GM12878 (cell line): ENCODE measurements around the gene GPC2. TPM values are rescaled to one million over a fixed set of nuclear protein-coding genes. Genes with fewer than 3 reads are reported as not detected.
A peak's percentile ranks its signal among the peaks of the same experiment; 100 is the strongest.

ENCODE experiments used
- EP300 ChIP-seq, 2 experiments: fragments of 150-350 bp in 1 of 2; IDR thresholded peaks; 2 replicates each; pipeline ENCODE4 v1.6.1; 2011 to 2012; ENCODE audit warnings: low read depth in 2 of 2, low read length in 2 of 2, borderline replicate concordance in 1 of 2, improper control_type of control experiment in 1 of 2, inconsistent platforms in 1 of 2; ENCODE audit not compliant: control insufficient read depth in 1 of 2
- JUNB ChIP-seq: IDR thresholded peaks from 2 replicates; pipeline ENCODE4 v1.6.1; 2016; ENCODE audit warnings: antibody characterized with exemption, mild to moderate bottlenecking
- MLLT1 ChIP-seq: fragments of 450-650 bp; IDR thresholded peaks from 2 replicates; pipeline ENCODE4 v1.6.1; 2016; ENCODE audit warnings: mild to moderate bottlenecking
- YY1 ChIP-seq: IDR thresholded peaks from 2 replicates; pipeline ENCODE4 v1.6.1; 2011; ENCODE audit warnings: low read depth, mild to moderate bottlenecking, low read length
- ZNF687 ChIP-seq: fragments of 450-650 bp; IDR thresholded peaks from 2 replicates; pipeline ENCODE4 v1.6.1; 2017; ENCODE audit warnings: mild to moderate bottlenecking, moderate library complexity
- polyA plus RNA-seq, 11 experiments: library from polyadenylated mRNA; depleted of rRNA in 4 of 11; unstranded in 6 of 11; stranded (reverse) in 5 of 11; fragments of >200 nt; fragmentation: Nextera tagmentation in 4 of 11; fragmentation: Illumina TruSeq in 1 of 11; extraction: Ambion mirVana in 4 of 11; extraction: Trizol in 1 of 11; gene quantifications; 1 replicate in 1 of 11; 2 replicates in 10 of 11; pipeline versions ENCODE4 v1.2.1 to v1.2.3, GENCODE V29; 2011 to 2016; ENCODE audit warnings: inconsistent platforms in 2 of 11, missing spikeins in 2 of 11, low read depth in 1 of 11
- total RNA-seq, 4 experiments: library from RNA; depleted of rRNA in 3 of 4; stranded (reverse); fragments of >200 nt in 3 of 4; fragmentation: Illumina TruSeq in 1 of 4; extraction: Trizol in 1 of 4; gene quantifications; 2 replicates each; pipeline versions ENCODE4 v1.2.1 to v1.2.3, GENCODE V29; 2013 to 2021
- TF ChIP-seq, protein P1 (sequence below): fragments of 450-650 bp; IDR thresholded peaks from 2 replicates; pipeline ENCODE4 v1.6.1; 2017; ENCODE audit warnings: mild to moderate bottlenecking, low read depth, inconsistent platforms; ENCODE audit not compliant: poor library complexity, severe bottlenecking

Gene GPC2
- total and polyA plus RNA-seq, 10 of the 15 experiments (the other 5 are each of a cell fraction or from before 2014, with no cell fraction given): 0.19 to 6.3 (median 0.77) TPM

GRCh38 chr7:100195901-100196322 lies 18.7 kb upstream of the GPC2 start (continued):
- TF ChIP-seq ZNF687 (0 out of 2 replicates have a peak, but pooled peaks have one; percentile 15), YY1 (peak; percentile 40; the same call in 1 of the 2 replicates), MLLT1 (peak; percentile 77), EP300 (IDR thresholded peaks at IDR 0.05; ENCODE audit: borderline replicate concordance in 1 of 2, control insufficient read depth in 1 of 2, low read depth in 2 of 2, low read length in 2 of 2) (0 out of 4 replicates have a peak, but pooled peaks of 1 of the 2 experiments have one; percentile 23), JUNB (0 out of 2 replicates have a peak, but pooled peaks have one; percentile 39)
- TF ChIP-seq, protein P1, sequence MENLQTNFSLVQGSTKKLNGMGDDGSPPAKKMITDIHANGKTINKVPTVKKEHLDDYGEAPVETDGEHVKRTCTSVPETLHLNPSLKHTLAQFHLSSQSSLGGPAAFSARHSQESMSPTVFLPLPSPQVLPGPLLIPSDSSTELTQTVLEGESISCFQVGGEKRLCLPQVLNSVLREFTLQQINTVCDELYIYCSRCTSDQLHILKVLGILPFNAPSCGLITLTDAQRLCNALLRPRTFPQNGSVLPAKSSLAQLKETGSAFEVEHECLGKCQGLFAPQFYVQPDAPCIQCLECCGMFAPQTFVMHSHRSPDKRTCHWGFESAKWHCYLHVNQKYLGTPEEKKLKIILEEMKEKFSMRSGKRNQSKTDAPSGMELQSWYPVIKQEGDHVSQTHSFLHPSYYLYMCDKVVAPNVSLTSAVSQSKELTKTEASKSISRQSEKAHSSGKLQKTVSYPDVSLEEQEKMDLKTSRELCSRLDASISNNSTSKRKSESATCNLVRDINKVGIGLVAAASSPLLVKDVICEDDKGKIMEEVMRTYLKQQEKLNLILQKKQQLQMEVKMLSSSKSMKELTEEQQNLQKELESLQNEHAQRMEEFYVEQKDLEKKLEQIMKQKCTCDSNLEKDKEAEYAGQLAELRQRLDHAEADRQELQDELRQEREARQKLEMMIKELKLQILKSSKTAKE: peak; percentile 63
- TF ChIP-seq, all 136 proteins: peak for 27; not testable (repeated sequence) for 109
